GM12878 (cell line): ENCODE data around the gene DKC1. TPM values are rescaled to one million over a fixed set of nuclear protein-coding genes. Genes with fewer than 3 reads are reported as not detected.

Experiments used
- ATAC-seq: fragments of 200-7000 bp; cut with Tn5 transposase; 3 replicates; pipeline ENCODE4 v1.9.1; 2020; ENCODE audit warnings: mild to moderate bottlenecking, moderate library complexity
- BruUV-seq: library from RNA; stranded (reverse); fragments of 400-500 nt; replicated peaks from 2 replicates; lab custom pipeline; 2021; lab: Mats Ljungman, UMichigan
- CTCF ChIA-PET: fragments of 300-600 bp; sonication (Branson Sonifier 250); formaldehyde crosslinking; extraction: SDS; loops from one replicate; lab custom pipeline; 2021; ENCODE audit warnings: inconsistent platforms; lab: Yijun Ruan, JAX
- POLR2A ChIA-PET: fragments of 350-600 bp; formaldehyde crosslinking; extraction: SDS; loops from one replicate; lab custom pipeline; 2021; ENCODE audit warnings: inconsistent platforms; lab: Charles Lee
- RAD21 ChIA-PET: fragments of 300-600 bp; sonication (Branson Sonifier 250); formaldehyde crosslinking; loops from one replicate; lab custom pipeline; 2023; ENCODE audit warnings: antibody characterized with exemption; ENCODE audit not compliant: unreplicated experiment; lab: Charles Lee
- SMC1A ChIA-PET: fragments of 300-600 bp; sonication (Branson Sonifier 250); formaldehyde crosslinking; loops from one replicate; lab custom pipeline; 2023; ENCODE audit not compliant: unreplicated experiment, uncharacterized antibody; lab: Charles Lee
- DNase-seq: peaks from one replicate; pipeline ENCODE4 v3.0.0-alpha.2; 2011; ENCODE audit warnings: low read depth, low spot score
- FAIRE-seq: peaks from 3 replicates; lab custom pipeline; 2011; peaks lifted over from hg19 to GRCh38; lab: Jason Lieb, UNC
- H2AFZ ChIP-seq: 2 replicates; pipeline ENCODE4 v1.6.0; 2011; ENCODE audit warnings: low read depth, low read length, control low read depth; ENCODE audit not compliant: control insufficient read depth
- H3K27ac ChIP-seq: 2 replicates; pipeline ENCODE4 v1.5.1; 2011; ENCODE audit warnings: control low read depth; ENCODE audit not compliant: control insufficient read depth, insufficient read depth
- H3K27me3 ChIP-seq, 2 experiments: replicated peaks in 1 of 2; 2 replicates each; pipeline versions ENCODE4 v1.6.0 to v1.6.1; 2011; ENCODE audit warnings: low read length in 1 of 2; ENCODE audit not compliant: control insufficient read depth in 2 of 2, insufficient read depth in 2 of 2
- H3K36me3 ChIP-seq, 2 experiments: 2 replicates each; pipeline ENCODE4 v1.5.1; 2011; ENCODE audit warnings: low read length in 1 of 2; ENCODE audit not compliant: control insufficient read depth in 2 of 2, insufficient read depth in 2 of 2
- H3K4me1 ChIP-seq: 2 replicates; pipeline ENCODE4 v1.6.1; 2011; ENCODE audit warnings: mild to moderate bottlenecking, low read length, moderate library complexity, mixed read lengths; ENCODE audit not compliant: control insufficient read depth, insufficient read depth
- H3K4me2 ChIP-seq: 2 replicates; pipeline ENCODE4 v1.6.0; 2011; ENCODE audit warnings: control low read depth; ENCODE audit not compliant: control insufficient read depth, insufficient read depth
- H3K4me3 ChIP-seq: fragments of 200-600 bp; sonication (generic); 2 replicates; pipeline ENCODE4 v1.5.1; 2016
- H3K79me2 ChIP-seq: 2 replicates; pipeline ENCODE4 v1.6.0; 2011; ENCODE audit warnings: low read length; ENCODE audit not compliant: control insufficient read depth, insufficient read depth
- H3K9ac ChIP-seq: 2 replicates; pipeline ENCODE4 v1.8.0; 2011; ENCODE audit warnings: low read length, control low read depth, mixed read lengths; ENCODE audit not compliant: control insufficient read depth, insufficient read depth
- H3K9me3 ChIP-seq: replicated peaks from 3 replicates; pipeline ENCODE4 v1.5.1; 2011; ENCODE audit warnings: mild to moderate bottlenecking, low read length; ENCODE audit not compliant: control insufficient read depth, insufficient read depth
- H4K20me1 ChIP-seq: 2 replicates; pipeline ENCODE4 v1.6.0; 2011; ENCODE audit not compliant: control insufficient read depth, insufficient read depth
- CEBPB ChIP-seq, 2 experiments: fragments of 150-350 bp in 1 of 2; IDR thresholded peaks; 2 replicates each; pipeline ENCODE4 v1.6.1; 2012 to 2014; ENCODE audit warnings: low read depth in 2 of 2, low read length in 2 of 2, borderline replicate concordance in 1 of 2, inconsistent platforms in 1 of 2
- CREM ChIP-seq: IDR thresholded peaks from 2 replicates; pipeline ENCODE4 v1.6.1; 2014; ENCODE audit warnings: antibody characterized with exemption, low read depth
- E2F8 ChIP-seq: fragments of 450-650 bp; IDR thresholded peaks from 2 replicates; pipeline ENCODE4 v1.6.1; 2018; ENCODE audit warnings: mild to moderate bottlenecking, low read depth, moderate library complexity; ENCODE audit not compliant: partially characterized antibody
- FOXM1 ChIP-seq: IDR thresholded peaks from 2 replicates; pipeline ENCODE4 v1.6.1; 2012; ENCODE audit warnings: low read depth, mild to moderate bottlenecking, inconsistent platforms, low read length, moderate library complexity
- IRF3 ChIP-seq: fragments of 450-650 bp; IDR thresholded peaks from 2 replicates; pipeline ENCODE4 v1.6.1; 2014; ENCODE audit warnings: mild to moderate bottlenecking
- JUNB ChIP-seq: IDR thresholded peaks from 2 replicates; pipeline ENCODE4 v1.6.1; 2016; ENCODE audit warnings: antibody characterized with exemption, mild to moderate bottlenecking
- NR2F1 ChIP-seq: fragments of 450-650 bp; conservative IDR thresholded peaks from 2 replicates; pipeline ENCODE4 v1.6.1; 2017; ENCODE audit warnings: mild to moderate bottlenecking
- PML ChIP-seq: IDR thresholded peaks from 2 replicates; pipeline ENCODE4 v1.6.1; 2012; ENCODE audit warnings: low read length, inconsistent platforms
- RFX5 ChIP-seq: IDR thresholded peaks from 2 replicates; pipeline ENCODE4 v1.6.1; 2011; ENCODE audit warnings: low read depth, low read length, improper control_type of control experiment
- ZNF274 ChIP-seq: IDR thresholded peaks from one replicate; pipeline ENCODE4 v1.8.0; 2011; ENCODE audit not compliant: insufficient read length, insufficient read depth
- ZNF592 ChIP-seq: fragments of 450-650 bp; IDR thresholded peaks from 2 replicates; pipeline ENCODE4 v1.6.1; 2017; ENCODE audit warnings: mild to moderate bottlenecking, moderate library complexity
- ZSCAN29 ChIP-seq: fragments of 450-650 bp; IDR thresholded peaks from 2 replicates; pipeline ENCODE4 v1.6.1; 2017; ENCODE audit warnings: mild to moderate bottlenecking, moderate library complexity
- WGBS: methylation state at CpG from one replicate; pipeline ENCODE4 v1.1.6; 2016; ENCODE audit warnings: low lambda C conversion rate; ENCODE audit not compliant: insufficient replicate concordance, insufficient coverage; ENCODE audit errors: missing lambda C conversion rate; 5-methylcytosine and 5-hydroxymethylcytosine counted together
- in situ Hi-C: fragments of 300-500 bp; cut with MboI; formaldehyde crosslinking; loops from 9 replicates; pipeline ENCODE4 v1.14.3; 2018; ENCODE audit warnings: mixed read lengths
- intact Hi-C: fragments of 100-400 bp; cut with micrococcal nuclease; formaldehyde crosslinking; loops from one replicate; pipeline ENCODE4 v1.14.2; 2022; ENCODE audit not compliant: unreplicated experiment
- polyA plus RNA-seq, 11 experiments: library from polyadenylated mRNA; depleted of rRNA in 4 of 11; unstranded in 6 of 11; stranded (reverse) in 5 of 11; fragments of >200 nt; fragmentation: Nextera tagmentation in 4 of 11; fragmentation: Illumina TruSeq in 1 of 11; extraction: Ambion mirVana in 4 of 11; extraction: Trizol in 1 of 11; gene quantifications; 1 replicate in 1 of 11; 2 replicates in 10 of 11; pipeline versions ENCODE4 v1.2.1 to v1.2.3, GENCODE V29; 2011 to 2016; ENCODE audit warnings: inconsistent platforms in 2 of 11, missing spikeins in 2 of 11, low read depth in 1 of 11
- total RNA-seq, 4 experiments: library from RNA; depleted of rRNA in 3 of 4; stranded (reverse); fragments of >200 nt in 3 of 4; fragmentation: Illumina TruSeq in 1 of 4; extraction: Trizol in 1 of 4; gene quantifications; 2 replicates each; pipeline versions ENCODE4 v1.2.1 to v1.2.3, GENCODE V29; 2013 to 2021

Gene DKC1
- total and polyA plus RNA-seq, 10 of the 15 experiments (the other 5 are each of a cell fraction or from before 2014, with no cell fraction given), result 70.1 to 159 (median 116) TPM

GRCh38 chrX:154775419-154776349 lies 13.0 kb downstream of the DKC1 start:
- Histone ChIP-seq H3K4me3 (no peak overlapping the region), H3K27me3 (no peaks in the 10 kb centered on the region), H3K9ac (no peak overlapping the region), H3K4me2 (no peak overlapping the region), H3K27ac (no peak overlapping the region), H3K36me3 (peaks cover 7 to 10% of the 10 kb centered on the region in 2 experiments; a peak in 3 of 4 replicates), H4K20me1 (no peaks in the 10 kb centered on the region), H3K9me3 (no peaks in the 10 kb centered on the region; the same call in 2 of the 3 replicates), H3K79me2 (no peaks in the 10 kb centered on the region), H3K4me1 (no peaks in the 10 kb centered on the region), H2AFZ (no peak overlapping the region)
- SMC1A ChIA-PET, result no interaction called here
- BruUV-seq, result no TSS peak
- DNase-seq (no peak), ATAC-seq (peak; percentile 37; the same call in 1 of the 3 replicates), FAIRE-seq (no peak)
- 53% methylated on average over 15 of the region's 15 CpGs for WGBS
- POLR2A ChIA-PET, result interaction anchor here (0.8 kb wide), 1 partner anchor 12 kb away, joined by 3 read pairs; no protein-coding TSS in a partner anchor
- RAD21 ChIA-PET, result no interaction called here
- TF ChIP-seq ZNF274 (no peak), FOXM1 (no peak), CEBPB (IDR thresholded peaks at IDR 0.05; ENCODE audit: borderline replicate concordance in 1 of 2, low read depth in 2 of 2, low read length in 2 of 2) (no peak), CREM (no peak), ZNF592 (no peak), JUNB (no peak), E2F8 (no peak), ZSCAN29 (no peak), IRF3 (no peak), NR2F1 (no peak), PML (no peak), RFX5 (no peak)
- in situ Hi-C loops (no loop called here), intact Hi-C loops (no loop called here)
- CTCF ChIA-PET, result interaction anchor here (1.4 kb wide), 1 partner anchor 27 kb away, joined by 5 read pairs; no protein-coding TSS in a partner anchor
